Measurements from ENCODE around the gene SFTPA1.

Gene SFTPA1

GRCh38 chr10:79583488-79584024 lies 27.2 kb upstream of the SFTPA1 start:
- no peak for TF ChIP-seq CTCF (IDR thresholded peaks at IDR 0.05)

- no peak for TF ChIP-seq CTCF (IDR thresholded peaks at IDR 0.05)
Measured at GRCh38 chr10:79585870-79586527, 24.7 kb upstream of the SFTPA1 start.

GRCh38 chr10:79586933-79587332 lies 23.8 kb upstream of the SFTPA1 start:
- TF ChIP-seq CTCF (IDR thresholded peaks at IDR 0.05): no peak

GRCh38 chr10:79588800-79589199 lies 21.9 kb upstream of the SFTPA1 start:
- TF ChIP-seq CTCF (IDR thresholded peaks at IDR 0.05): no peak

GRCh38 chr10:79593377-79593776 lies 17.4 kb upstream of the SFTPA1 start:
- no peak for TF ChIP-seq CTCF (IDR thresholded peaks at IDR 0.05)

GRCh38 chr10:79595510-79595909 lies 15.2 kb upstream of the SFTPA1 start:
- no peak for TF ChIP-seq CTCF (IDR thresholded peaks at IDR 0.05)

GRCh38 chr10:79601939-79602338 lies 8.8 kb upstream of the SFTPA1 start:
- TF ChIP-seq CTCF (IDR thresholded peaks at IDR 0.05): no peak

- TF ChIP-seq CTCF (IDR thresholded peaks at IDR 0.05): no peak
Measured at GRCh38 chr10:79602953-79603352, 7.8 kb upstream of the SFTPA1 start.
